ENCODE data around the gene MGAT3. TPM values are rescaled to one million over a fixed set of nuclear protein-coding genes. Genes with fewer than 3 reads are reported as not detected.

The MGAT3 gene, protein sequence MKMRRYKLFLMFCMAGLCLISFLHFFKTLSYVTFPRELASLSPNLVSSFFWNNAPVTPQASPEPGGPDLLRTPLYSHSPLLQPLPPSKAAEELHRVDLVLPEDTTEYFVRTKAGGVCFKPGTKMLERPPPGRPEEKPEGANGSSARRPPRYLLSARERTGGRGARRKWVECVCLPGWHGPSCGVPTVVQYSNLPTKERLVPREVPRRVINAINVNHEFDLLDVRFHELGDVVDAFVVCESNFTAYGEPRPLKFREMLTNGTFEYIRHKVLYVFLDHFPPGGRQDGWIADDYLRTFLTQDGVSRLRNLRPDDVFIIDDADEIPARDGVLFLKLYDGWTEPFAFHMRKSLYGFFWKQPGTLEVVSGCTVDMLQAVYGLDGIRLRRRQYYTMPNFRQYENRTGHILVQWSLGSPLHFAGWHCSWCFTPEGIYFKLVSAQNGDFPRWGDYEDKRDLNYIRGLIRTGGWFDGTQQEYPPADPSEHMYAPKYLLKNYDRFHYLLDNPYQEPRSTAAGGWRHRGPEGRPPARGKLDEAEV
- total RNA-seq = 1.8 and 3.2 TPM in 2 replicates

DNA sequence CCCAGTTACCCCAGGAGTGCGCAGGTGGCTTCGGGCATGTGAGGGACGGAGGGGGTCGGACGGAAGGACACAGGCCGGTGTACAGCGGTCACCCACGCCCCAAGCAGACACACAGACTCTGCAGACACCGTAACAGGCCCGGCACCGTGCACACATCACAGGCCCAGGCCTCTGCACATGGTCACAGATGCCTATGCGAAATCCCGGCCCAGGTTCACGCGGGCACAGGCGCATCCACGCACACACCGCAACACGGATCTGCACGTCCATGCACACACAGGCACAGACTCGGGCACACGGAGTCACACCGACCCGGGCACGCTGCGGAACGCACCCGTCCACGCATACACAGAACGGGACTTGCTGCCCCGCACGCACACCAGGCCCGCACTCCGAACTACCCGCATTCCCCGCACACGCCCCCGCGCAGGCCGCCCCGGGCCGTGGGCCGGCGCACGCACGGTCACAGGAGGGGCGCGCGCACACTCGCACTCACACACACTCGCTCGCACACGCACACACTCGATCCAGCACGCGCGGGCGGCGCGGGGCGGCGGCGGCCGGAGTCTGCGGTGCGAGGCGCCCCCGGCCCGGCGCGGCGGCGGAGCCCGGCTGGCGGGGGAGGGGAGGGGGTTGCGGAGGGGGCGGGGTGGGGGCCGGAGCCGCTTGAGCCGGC is at the start of gene MGAT3:
MGAT3 (plus strand) TSS at position 491 of the 676 bp plus-strand sequence. CDS start 30,336 bp downstream, outside the sequence.

DNA sequence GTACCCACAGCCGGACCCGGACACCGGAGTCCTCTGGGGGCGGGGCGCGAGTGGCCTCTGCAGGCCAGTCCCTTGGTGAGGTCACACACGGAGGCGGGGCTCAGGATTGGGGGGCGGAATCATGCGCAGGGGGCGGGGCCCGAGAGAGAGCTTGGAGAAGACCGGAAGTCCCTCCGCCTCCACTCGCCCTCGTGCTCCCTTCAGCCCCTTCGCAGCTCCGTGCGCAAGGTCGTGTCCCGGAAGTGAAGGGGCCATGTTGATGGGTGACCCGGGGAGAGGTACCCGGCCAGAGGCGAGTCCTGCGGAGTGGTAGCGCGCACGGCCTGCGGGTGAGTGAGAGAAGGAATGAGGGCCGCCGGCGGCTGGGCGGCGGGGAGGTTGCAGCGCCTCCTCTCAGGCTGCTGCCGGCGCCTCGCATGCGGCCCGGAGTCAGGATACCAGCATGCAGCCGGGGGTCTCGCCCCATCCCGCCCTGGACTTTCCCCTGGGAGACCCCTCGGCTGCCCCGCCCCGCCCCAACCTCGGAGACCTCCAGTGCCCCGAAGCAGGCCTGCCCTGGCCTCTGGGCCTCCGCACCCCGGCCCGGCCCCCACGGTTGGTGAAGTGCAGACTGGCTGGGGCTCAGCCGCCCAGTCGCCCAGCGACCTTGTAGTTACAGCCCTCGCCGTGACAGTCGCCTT is 45.4 kb downstream of the MGAT3 start, which contains the start of gene MIEF1:
MIEF1 (plus strand) TSS at position 182 of the 680 bp plus-strand sequence. CDS start 9,005 bp downstream, outside the sequence.

DNA sequence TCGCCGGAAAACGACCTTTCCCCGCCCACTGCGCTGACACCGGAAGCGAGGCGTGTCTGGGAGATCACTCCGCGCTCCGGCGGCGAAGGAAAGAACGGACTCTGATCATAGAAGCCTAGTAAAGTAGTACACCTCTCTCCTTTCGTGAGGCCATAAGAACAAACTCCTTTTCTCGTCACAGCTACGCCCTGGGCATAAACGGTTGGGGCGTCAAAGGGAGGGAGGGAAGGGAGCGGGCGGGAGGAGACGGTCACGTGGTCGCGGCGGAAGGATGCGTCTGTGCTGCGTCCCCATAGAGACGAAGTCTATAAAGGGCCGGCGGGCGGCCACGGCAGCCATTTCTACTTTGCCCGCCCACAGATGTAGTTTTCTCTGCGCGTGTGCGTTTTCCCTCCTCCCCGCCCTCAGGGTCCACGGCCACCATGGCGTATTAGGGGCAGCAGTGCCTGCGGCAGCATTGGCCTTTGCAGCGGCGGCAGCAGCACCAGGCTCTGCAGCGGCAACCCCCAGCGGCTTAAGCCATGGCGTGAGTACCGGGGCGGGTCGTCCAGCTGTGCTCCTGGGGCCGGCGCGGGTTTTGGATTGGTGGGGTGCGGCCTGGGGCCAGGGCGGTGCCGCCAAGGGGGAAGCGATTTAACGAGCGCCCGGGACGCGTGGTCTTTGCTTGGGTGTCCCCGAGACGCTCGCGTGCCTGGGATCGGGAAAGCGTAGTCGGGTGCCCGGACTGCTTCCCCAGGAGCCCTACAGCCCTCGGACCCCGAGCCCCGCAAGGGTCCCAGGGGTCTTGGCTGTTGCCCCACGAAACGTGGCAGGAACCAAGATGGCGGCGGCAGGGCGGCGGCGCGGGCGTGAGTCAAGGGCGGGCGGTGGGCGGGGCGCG is 63.7 kb downstream of the MGAT3 start, which contains the start of gene ATF4:
ATF4 (plus strand) TSS at position 337 of the 880 bp plus-strand sequence. CDS start 884 bp downstream, outside the sequence.

DNA sequence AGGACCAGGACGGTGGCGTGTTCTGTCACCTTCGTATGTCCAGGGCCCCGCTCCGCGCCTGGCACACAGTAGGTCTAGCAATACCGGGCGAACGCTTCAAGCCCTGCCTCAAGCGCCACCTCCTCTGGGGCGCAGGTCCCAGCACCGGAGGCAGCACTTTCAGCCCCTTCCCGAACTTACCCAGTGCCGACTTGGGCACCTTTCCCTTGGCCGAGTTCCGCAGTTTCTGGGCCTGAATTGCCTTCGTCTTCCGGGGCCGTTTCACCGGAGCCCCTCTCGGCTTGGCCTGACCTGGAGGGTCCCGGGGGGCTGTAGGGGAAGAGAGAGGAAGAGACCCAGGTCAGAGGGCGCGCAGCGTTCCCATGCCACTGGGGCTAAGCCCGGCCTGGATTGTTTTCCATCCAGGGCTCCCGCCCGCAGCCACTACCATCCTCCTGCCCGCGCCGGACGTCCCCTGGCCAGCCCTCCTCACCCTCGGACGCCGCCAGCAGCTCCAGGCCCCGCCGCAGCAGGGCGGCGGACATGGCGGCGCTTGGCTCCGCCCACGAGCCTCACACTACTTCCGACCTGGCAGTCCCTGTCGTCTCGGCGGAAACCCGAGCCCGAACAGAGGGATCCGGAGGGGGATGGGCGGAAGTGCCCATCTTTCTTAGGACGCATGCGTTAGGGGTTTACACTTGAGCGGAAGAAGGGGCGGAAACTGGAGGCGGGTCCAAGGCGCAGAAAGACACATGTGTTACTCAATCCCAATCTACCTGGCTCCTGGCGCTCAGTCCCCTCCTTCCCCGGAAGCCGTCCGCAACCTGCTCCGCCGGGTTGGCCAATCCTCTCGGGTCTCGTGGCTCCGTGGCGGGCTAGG is 75.6 kb downstream of the MGAT3 start, which contains the start of gene RPS19BP1:
RPS19BP1 (minus strand) TSS at position 534 of the 859 bp plus-strand sequence; CDS start at position 524, 10 bp downstream.

Other genes starting within 250 kb of the MGAT3 start
- gene PDGFB, start 212.0 kb upstream of the MGAT3 start, total RNA-seq = 14.4 and 19.0 TPM in 2 replicates
- gene RPL3, start 137.4 kb upstream of the MGAT3 start, total RNA-seq = 2,377 and 2,569 TPM in 2 replicates
- 13.0 and 17.8 TPM in 2 replicates for gene SYNGR1, start 107.0 kb upstream of the MGAT3 start, total RNA-seq
- gene TAB1, start 57.2 kb upstream of the MGAT3 start, total RNA-seq = 13.7 and 14.7 TPM in 2 replicates
- gene MIEF1, start 45.3 kb downstream of the MGAT3 start, total RNA-seq = 21.8 and 23.0 TPM in 2 replicates
- gene ATF4, start 63.5 kb downstream of the MGAT3 start, total RNA-seq = 460 and 552 TPM in 2 replicates
- 85.7 and 97.7 TPM in 2 replicates for gene RPS19BP1, start 75.7 kb downstream of the MGAT3 start, total RNA-seq
- gene CACNA1I, start 113.7 kb downstream of the MGAT3 start, total RNA-seq = not detected in 2 replicates